Stimulated activated CD8-positive, alpha-beta memory T cell treated with anti-CD3 and anti-CD28 coated beads, Interleukin-12 subunit alpha, Interleukin-12 subunit beta, amount 100 ng/mL, for 4 hours (primary cell): ENCODE results near the gene PXDN.
A peak's percentile ranks its signal among the peaks of the same experiment; 100 is the strongest.
"Not testable (repeated sequence)": the region's sequence is repeated elsewhere in the genome, so short reads cannot be mapped to it uniquely, and the experiment has no call there.

Experiments
- DNase-seq: peaks from one replicate; pipeline ENCODE4 v3.0.0-alpha.2; 2020; ENCODE audit warnings: low read depth

PXDN gene

DNA sequence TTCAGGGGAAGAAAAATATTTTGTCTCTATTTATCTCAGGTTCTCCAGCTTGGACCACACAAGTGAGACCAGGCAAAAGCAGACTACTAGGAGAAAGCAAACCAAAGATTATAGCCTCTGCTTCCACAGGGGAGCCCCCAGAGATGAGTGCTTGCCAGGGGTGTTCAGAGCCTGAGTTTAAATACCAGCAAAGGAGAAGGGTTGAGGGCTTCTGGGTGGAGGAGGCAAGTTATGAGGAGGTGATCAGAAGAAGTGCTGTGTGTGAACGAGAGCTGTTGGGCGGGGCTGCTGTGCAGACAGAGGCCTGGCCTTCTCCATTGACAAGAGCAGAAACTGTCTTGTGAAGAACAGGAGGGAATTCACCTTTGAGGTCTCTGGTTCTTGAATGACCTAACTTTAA lies 32.8 kb upstream of the PXDN start:
- no peak for DNase-seq

GRCh38 chr2:1775511-1776035 lies 31.3 kb upstream of the PXDN start:
- no peak for DNase-seq

- no peak for DNase-seq
These were observed 30.6 kb upstream of the PXDN start for GRCh38 chr2:1774929-1775328.

DNA sequence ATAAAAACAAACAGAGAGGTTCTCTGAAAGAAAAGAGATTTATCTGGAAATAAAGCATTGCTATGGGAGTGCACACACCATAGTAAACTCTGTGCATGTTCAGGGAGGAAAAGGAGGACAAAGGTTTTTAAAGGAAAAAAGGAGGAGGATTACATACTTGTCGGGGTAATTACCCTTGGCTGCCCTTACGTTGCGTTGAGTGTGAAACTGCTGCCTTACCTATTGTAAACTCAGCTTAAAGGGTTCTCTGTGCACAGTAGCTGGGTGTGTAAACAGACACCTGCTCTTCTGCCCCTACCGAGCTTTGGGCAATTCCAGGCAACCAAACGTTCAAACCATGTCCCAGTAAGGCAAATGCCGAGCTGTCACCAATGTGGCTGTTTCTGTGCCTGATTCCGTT lies 29.6 kb upstream of the PXDN start:
- no peak for DNase-seq

- no peak for DNase-seq
These were observed 28.4 kb upstream of the PXDN start for GRCh38 chr2:1772471-1773267.

DNA sequence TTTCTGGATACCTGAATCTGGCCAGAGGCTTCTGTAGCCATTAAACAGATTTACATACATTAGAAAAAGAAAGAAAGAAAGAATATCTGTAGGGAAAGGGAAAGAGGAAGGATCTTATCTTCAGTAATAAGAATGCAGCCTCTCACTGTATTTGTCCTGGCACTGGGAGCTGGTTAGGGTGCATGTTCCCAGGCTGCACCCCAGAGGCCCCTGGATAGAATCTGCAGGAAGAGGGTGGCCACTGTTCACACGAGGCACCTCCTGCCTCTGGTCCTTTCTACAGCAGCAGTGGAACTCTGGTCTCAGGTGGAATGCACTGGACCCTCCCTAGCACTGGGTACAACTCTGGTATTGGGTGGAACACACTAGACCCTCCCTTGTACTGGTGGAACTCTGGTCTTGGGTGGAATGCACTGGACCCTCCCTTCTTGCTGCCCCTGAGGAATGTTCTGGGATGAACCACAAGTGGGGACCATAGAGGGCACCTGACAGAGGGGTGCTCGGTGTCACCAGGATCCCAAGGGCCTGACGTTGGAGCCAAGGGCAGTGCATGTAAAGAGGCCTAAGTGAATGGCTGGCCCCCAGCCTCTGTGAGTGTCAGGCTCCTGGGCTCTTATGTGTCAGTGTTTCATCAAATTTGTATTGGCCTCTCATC lies 27.4 kb upstream of the PXDN start:
- DNase-seq: no peak

GRCh38 chr2:1770566-1771380 lies 26.5 kb upstream of the PXDN start:
- DNase-seq: no peak

DNA sequence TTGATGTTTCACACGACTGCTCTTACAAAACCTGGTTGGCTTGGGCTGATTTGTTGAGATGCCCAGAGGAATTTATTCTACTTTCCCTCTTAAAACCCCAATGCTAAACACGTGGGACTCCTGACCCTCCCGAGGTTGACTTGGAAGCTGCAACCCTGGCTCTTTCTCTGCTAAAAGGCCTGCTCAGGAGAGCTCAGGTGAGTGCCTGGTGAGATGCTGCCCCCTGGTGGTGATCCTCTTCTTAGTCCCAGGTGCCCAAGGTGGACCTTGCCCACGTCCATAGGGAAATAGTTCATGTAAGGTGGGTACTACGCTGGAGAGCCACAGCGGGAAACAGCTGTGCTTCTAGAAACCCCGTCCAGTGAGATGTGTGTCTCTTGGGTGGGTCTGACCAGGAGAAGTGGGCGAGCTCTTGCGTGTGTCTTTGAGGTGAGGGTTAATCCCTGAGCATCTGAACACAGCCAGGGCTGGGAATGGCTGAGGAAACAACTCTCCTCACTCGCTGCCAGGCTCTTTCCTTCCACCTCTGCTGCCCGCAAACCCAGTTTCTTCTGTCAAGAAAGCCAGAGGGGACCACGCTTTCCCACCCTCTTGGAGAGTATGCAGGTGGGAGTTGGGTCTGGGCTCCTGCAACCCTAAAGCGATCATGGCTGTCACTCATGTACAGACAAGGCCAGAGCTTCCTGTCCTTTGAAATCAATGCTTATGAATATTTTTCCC lies 25.5 kb upstream of the PXDN start:
- peak; percentile 23 for DNase-seq

GRCh38 chr2:1767939-1768691 lies 23.8 kb upstream of the PXDN start:
- no peak for DNase-seq

GRCh38 chr2:1766851-1767811 lies 22.8 kb upstream of the PXDN start:
- DNase-seq: no peak

DNA sequence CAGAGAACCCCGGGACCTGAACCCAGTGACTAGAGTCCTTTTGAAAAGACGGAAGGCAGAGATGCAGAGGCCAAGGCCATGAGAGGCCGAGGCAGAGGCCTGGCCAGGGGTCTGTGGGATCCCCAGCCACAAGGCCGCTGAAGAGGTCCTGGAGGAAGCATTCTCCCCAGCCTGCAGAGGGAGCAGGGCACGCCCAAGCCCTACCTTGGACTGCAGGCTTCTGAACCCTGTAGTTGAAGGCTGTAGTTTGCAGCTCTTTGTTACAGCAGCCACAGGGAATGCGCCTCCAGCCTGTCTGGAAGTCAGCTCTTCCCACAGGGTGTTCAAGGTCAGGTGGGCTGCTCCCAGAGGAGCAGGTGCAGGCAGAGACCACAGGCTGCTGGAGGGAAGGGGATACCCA lies 22.1 kb upstream of the PXDN start:
- no peak for DNase-seq

DNA sequence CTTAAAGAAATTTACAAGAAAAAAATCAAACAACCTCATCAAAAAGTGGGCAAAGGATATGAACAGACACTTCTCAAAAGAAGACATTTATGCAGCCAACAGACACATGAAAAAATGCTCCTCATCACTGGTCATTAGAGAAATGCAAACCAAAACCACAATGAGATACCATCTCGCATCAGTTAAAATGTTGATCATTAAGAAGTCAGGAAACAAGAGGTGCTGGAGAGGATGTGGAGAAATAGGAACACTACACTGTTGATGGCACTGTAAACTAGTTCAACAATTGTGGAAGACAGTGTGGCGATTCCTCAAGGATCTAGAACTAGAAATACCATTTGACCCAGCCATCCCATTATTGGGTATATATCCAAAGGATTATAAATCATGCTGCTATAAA lies 20.9 kb upstream of the PXDN start:
- DNase-seq: not testable (repeated sequence)

- no peak for DNase-seq
These were observed 15.3 kb upstream of the PXDN start for GRCh38 chr2:1759611-1759930.

- no peak for DNase-seq
These were observed 14.7 kb upstream of the PXDN start for GRCh38 chr2:1758774-1759610.

DNA sequence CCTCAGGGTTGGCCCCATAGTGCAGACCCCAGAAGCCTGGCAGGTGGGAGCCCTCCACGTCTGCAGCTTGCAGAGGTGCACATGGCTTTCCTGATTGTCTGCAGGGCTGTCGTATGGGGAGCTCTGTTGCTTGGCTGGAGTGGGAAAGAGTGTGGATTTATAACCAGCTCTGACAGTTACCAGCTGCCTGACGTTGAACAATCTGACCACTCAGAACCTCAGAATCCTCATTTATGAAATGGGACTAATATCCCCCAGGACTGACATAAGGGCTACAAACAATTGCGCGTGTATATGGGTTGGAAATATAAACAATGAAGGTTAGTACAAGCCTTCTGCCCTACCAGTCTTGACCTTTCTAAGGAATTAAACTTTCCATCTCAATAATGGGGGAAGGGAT lies 13.9 kb upstream of the PXDN start:
- DNase-seq: no peak

- no peak for DNase-seq
These were observed 13.3 kb upstream of the PXDN start for GRCh38 chr2:1757567-1757966.

DNA sequence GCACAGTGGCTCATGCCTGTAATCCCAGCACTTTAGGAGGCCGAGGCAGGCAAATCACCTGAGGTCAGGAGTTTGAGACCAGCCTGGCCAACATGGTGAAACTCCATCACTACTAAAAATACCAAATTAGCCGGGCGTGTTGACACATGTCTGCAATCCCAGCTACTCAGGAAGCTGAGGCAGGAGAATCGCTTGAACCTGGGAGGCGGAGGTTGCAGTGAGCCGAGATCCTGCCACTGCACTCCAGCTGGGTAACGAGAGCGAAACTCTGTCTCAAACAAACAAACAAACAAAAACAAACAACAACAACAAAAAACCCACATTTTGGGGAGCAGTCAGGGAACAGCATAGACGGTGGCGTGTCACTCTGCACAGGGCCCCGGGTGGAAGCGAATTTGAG lies 12.8 kb upstream of the PXDN start:
- DNase-seq: not testable (repeated sequence)

- no peak for DNase-seq
These were observed 12.1 kb upstream of the PXDN start for GRCh38 chr2:1756456-1756855.

- no peak for DNase-seq
These were observed 11.3 kb upstream of the PXDN start for GRCh38 chr2:1755436-1756191.
